Fibroblast of lung (primary cell): ENCODE data around the gene CAMK1D. TPM values are rescaled to one million over a fixed set of nuclear protein-coding genes. Genes with fewer than 3 reads are reported as not detected.

ENCODE experiments used
- DNase-seq, 2 donors: peaks; one replicate each; pipeline versions ENCODE4 v3.0.0 to v3.0.0-alpha.2; 2010; ENCODE audit warnings: low read depth in 2 of 2
- H2AFZ ChIP-seq: 2 replicates; pipeline ENCODE4 v1.5.1; 2012; ENCODE audit warnings: low read length, control low read depth, inconsistent platforms
- H3K27ac ChIP-seq: 2 replicates; pipeline ENCODE4 v1.5.1; 2011; ENCODE audit warnings: low read length, control low read depth; ENCODE audit not compliant: insufficient read depth
- H3K27me3 ChIP-seq: 2 replicates; pipeline ENCODE4 v1.5.1; 2011; ENCODE audit warnings: mild to moderate bottlenecking, low read length; ENCODE audit not compliant: control insufficient read depth, insufficient read depth
- H3K36me3 ChIP-seq: 2 replicates; pipeline ENCODE4 v1.5.1; 2011; ENCODE audit warnings: low read length; ENCODE audit not compliant: control insufficient read depth, insufficient read depth
- H3K4me1 ChIP-seq: 2 replicates; pipeline ENCODE4 v1.5.1; 2011; ENCODE audit warnings: low read length; ENCODE audit not compliant: control insufficient read depth, insufficient read depth; ENCODE audit errors: extremely low read depth
- H3K4me2 ChIP-seq: 2 replicates; pipeline ENCODE4 v1.5.1; 2011; ENCODE audit warnings: low read length, control low read depth; ENCODE audit not compliant: insufficient read depth; ENCODE audit errors: extremely low read depth
- H3K4me3 ChIP-seq, 4 experiments: fragments of 200-600 bp in 1 of 4; sonication (generic) in 1 of 4; replicated peaks in 1 of 4; 2 replicates each; pipeline ENCODE4 v1.5.1; 2011 to 2016; ENCODE audit warnings: low read length in 4 of 4, low read depth in 3 of 4, mild to moderate bottlenecking in 3 of 4, control low read depth in 2 of 4, inconsistent platforms in 1 of 4, mixed read lengths in 1 of 4; ENCODE audit not compliant: insufficient read depth in 1 of 4; ENCODE audit errors: control extremely low read depth in 1 of 4
- H3K79me2 ChIP-seq: 2 replicates; pipeline ENCODE4 v1.5.1; 2012; ENCODE audit warnings: mild to moderate bottlenecking, low read length, inconsistent platforms; ENCODE audit not compliant: control insufficient read depth, insufficient read depth
- H3K9ac ChIP-seq: 2 replicates; pipeline ENCODE4 v1.5.1; 2011; ENCODE audit warnings: mild to moderate bottlenecking, low read length, control low read depth; ENCODE audit not compliant: insufficient read depth
- H3K9me3 ChIP-seq: 2 replicates; pipeline ENCODE4 v1.5.1; 2012; ENCODE audit warnings: low read depth, low read length; ENCODE audit not compliant: control insufficient read depth, insufficient read depth
- H4K20me1 ChIP-seq: 2 replicates; pipeline ENCODE4 v1.5.1; 2011; ENCODE audit warnings: low read length; ENCODE audit not compliant: control insufficient read depth, insufficient read depth; ENCODE audit errors: extremely low read depth
- EZH2 ChIP-seq: IDR thresholded peaks from 2 replicates; pipeline ENCODE4 v1.5.1; 2012; ENCODE audit warnings: low read length, control low read depth, mild to moderate bottlenecking; ENCODE audit errors: missing control alignments
- polyA plus RNA-seq, 2 donors: library from polyadenylated mRNA; depleted of rRNA in 1 of 2; stranded (reverse) in 1 of 2; unstranded in 1 of 2; fragments of >200 nt; gene quantifications; 2 replicates each; pipeline ENCODE4 v1.2.1, GENCODE V29; 2011 to 2012; ENCODE audit warnings: missing spikeins in 1 of 2
- total RNA-seq: library from RNA; depleted of rRNA; stranded (reverse); fragments of >200 nt; gene quantifications from 2 replicates; pipeline ENCODE4 v1.2.1, GENCODE V29; 2014
- TF ChIP-seq, protein P1 (sequence below), 2 donors: IDR thresholded peaks in 1 of 2; conservative IDR thresholded peaks in 1 of 2; 1 replicate in 1 of 2; 2 replicates in 1 of 2; pipeline ENCODE4 v1.5.1; 2011 to 2012; ENCODE audit warnings: low read length in 2 of 2, control low read depth in 1 of 2, inconsistent platforms in 1 of 2, low read depth in 1 of 2, mild to moderate bottlenecking in 1 of 2

Gene CAMK1D
- total and polyA plus RNA-seq, 2 donors (not counting 1 experiment from before 2014, with no cell fraction given): 2.3 TPM

- Histone ChIP-seq H3K4me3 (no peak overlapping the region), H4K20me1 (no peaks in the 10 kb centered on the region), H3K36me3 (no peaks in the 10 kb centered on the region), H3K9ac (no peak overlapping the region), H3K9me3 (no peaks in the 10 kb centered on the region), H3K4me2 (no peak overlapping the region), H3K27ac (no peak overlapping the region), H3K27me3 (no peaks in the 10 kb centered on the region), H3K4me1 (no peaks in the 10 kb centered on the region), H2AFZ (no peak overlapping the region), H3K79me2 (no peaks in the 10 kb centered on the region)
- peak in 1 of 2 donors; percentile 40 for DNase-seq
- TF ChIP-seq EZH2: no peak
- TF ChIP-seq, protein P1, sequence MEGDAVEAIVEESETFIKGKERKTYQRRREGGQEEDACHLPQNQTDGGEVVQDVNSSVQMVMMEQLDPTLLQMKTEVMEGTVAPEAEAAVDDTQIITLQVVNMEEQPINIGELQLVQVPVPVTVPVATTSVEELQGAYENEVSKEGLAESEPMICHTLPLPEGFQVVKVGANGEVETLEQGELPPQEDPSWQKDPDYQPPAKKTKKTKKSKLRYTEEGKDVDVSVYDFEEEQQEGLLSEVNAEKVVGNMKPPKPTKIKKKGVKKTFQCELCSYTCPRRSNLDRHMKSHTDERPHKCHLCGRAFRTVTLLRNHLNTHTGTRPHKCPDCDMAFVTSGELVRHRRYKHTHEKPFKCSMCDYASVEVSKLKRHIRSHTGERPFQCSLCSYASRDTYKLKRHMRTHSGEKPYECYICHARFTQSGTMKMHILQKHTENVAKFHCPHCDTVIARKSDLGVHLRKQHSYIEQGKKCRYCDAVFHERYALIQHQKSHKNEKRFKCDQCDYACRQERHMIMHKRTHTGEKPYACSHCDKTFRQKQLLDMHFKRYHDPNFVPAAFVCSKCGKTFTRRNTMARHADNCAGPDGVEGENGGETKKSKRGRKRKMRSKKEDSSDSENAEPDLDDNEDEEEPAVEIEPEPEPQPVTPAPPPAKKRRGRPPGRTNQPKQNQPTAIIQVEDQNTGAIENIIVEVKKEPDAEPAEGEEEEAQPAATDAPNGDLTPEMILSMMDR (conservative IDR thresholded peaks at IDR 0.05 in 1 of 2, IDR thresholded peaks at IDR 0.05 in 1 of 2; ENCODE audit: low read depth in 1 of 2, low read length in 2 of 2): no peak
Observed at GRCh38 chr10:12455766-12456165, 106.4 kb downstream of the CAMK1D start.

- Histone ChIP-seq H3K79me2 (no peaks in the 10 kb centered on the region), H3K9ac (no peak overlapping the region), H3K4me3 (no peak overlapping the region), H4K20me1 (no peaks in the 10 kb centered on the region), H3K4me2 (no peak overlapping the region), H2AFZ (no peak overlapping the region), H3K36me3 (no peaks in the 10 kb centered on the region), H3K27me3 (no peaks in the 10 kb centered on the region), H3K4me1 (no peaks in the 10 kb centered on the region), H3K9me3 (no peaks in the 10 kb centered on the region), H3K27ac (no peak overlapping the region)
- no peak for DNase-seq
- no peak for TF ChIP-seq EZH2
- TF ChIP-seq, protein P1 (conservative IDR thresholded peaks at IDR 0.05 in 1 of 2, IDR thresholded peaks at IDR 0.05 in 1 of 2; ENCODE audit: low read depth in 1 of 2, low read length in 2 of 2): no peak
Observed at GRCh38 chr10:12459340-12459739, 110.0 kb downstream of the CAMK1D start.

DNA sequence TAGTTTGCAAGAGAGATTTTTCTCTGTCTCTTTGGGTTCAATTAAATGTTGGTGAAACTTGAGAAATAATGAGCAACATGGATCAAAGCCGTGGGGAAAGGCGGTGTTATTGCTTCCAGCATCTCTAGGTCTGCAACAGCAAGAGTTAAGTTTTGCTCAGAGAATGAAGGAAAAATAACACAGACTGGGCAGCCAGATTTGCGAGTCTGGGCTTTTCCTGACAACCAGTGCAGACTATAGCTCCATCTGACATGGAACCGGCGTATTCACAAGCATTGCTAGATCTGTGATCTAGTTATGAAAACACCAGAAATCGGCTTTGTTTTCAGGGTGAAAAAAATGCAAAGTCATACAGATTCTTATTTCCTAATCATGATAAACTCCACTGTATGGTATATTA lies 110.4 kb downstream of the CAMK1D start:
- H3K4me1 ChIP-seq: no peaks in the 10 kb centered on the region
- H3K4me2 ChIP-seq: no peak overlapping the region
- no peak overlapping the region for H3K9ac ChIP-seq
- H3K27me3 ChIP-seq: no peaks in the 10 kb centered on the region
- no peak overlapping the region for H3K27ac ChIP-seq
- no peaks in the 10 kb centered on the region for H3K9me3 ChIP-seq
- no peak for TF ChIP-seq EZH2
- TF ChIP-seq, protein P1 (conservative IDR thresholded peaks at IDR 0.05 in 1 of 2, IDR thresholded peaks at IDR 0.05 in 1 of 2; ENCODE audit: low read depth in 1 of 2, low read length in 2 of 2): no peak
- H3K36me3 ChIP-seq: no peaks in the 10 kb centered on the region
- DNase-seq: peak in 1 of 2 donors; percentile 1
- no peak overlapping the region for H2AFZ ChIP-seq
- no peak overlapping the region for H3K4me3 ChIP-seq
- H3K79me2 ChIP-seq: no peaks in the 10 kb centered on the region
- H4K20me1 ChIP-seq: no peaks in the 10 kb centered on the region
